Testis (tissue), 3 donors: ENCODE results near the gene GRM8. TPM values are rescaled to one million over a fixed set of nuclear protein-coding genes. Genes with fewer than 3 reads are reported as not detected.

Source experiments
- DNase-seq: peaks from one replicate; pipeline ENCODE4 v3.0.0-alpha.2; 2019
- H3K27ac ChIP-seq, 2 donors: fragments of 200-600 bp; sonication (generic); one replicate each; pipeline ENCODE4 v1.5.1; 2019
- H3K27me3 ChIP-seq: fragments of 200-600 bp; sonication (generic); one replicate; pipeline ENCODE4 v1.5.1; 2019
- H3K36me3 ChIP-seq: fragments of 200-600 bp; sonication (generic); one replicate; pipeline ENCODE4 v1.5.1; 2017; ENCODE audit warnings: low read depth; ENCODE audit errors: missing control alignments
- H3K4me1 ChIP-seq: fragments of 200-600 bp; sonication (generic); one replicate; pipeline ENCODE4 v1.5.1; 2019
- H3K4me3 ChIP-seq, 2 donors: fragments of 200-600 bp; sonication (generic); one replicate each; pipeline ENCODE4 v1.5.1; 2017 to 2019
- H3K9me3 ChIP-seq: fragments of 200-600 bp; sonication (generic); one replicate; pipeline ENCODE4 v1.5.1; 2017
- CTCF ChIP-seq, 3 experiments: fragments of 450-650 bp in 2 of 3; fragments of 200-600 bp in 1 of 3; sonication (generic) in 1 of 3; IDR thresholded peaks; one replicate each; pipeline ENCODE4 v1.5.1; 2016 to 2019; ENCODE audit warnings: antibody characterized with exemption in 3 of 3, mild to moderate bottlenecking in 2 of 3, moderate library complexity in 1 of 3
- POLR2A ChIP-seq: fragments of 450-650 bp; IDR thresholded peaks from one replicate; pipeline ENCODE4 v1.6.1; 2017; ENCODE audit warnings: antibody characterized with exemption, mild to moderate bottlenecking, moderate library complexity
- WGBS, 2 donors: methylation state at CpG; one replicate each; pipeline ENCODE4 v1.1.5; 2018; 5-methylcytosine and 5-hydroxymethylcytosine counted together
- intact Hi-C: fragments of 100-400 bp; cut with DNase I; formaldehyde crosslinking; loops from one replicate; pipeline ENCODE4 v1.15.1; 2023; ENCODE audit warnings: low total_unique reads
- polyA plus RNA-seq: library from polyadenylated mRNA; stranded (reverse); fragments of 350-450 nt; fragmentation: Illumina TruSeq; extraction: RNeasy Lipid Tissue Mini Kit (QIAGEN cat#74804); gene quantifications from one replicate; pipeline ENCODE4 v1.2.3, GENCODE V29; 2014; ENCODE audit warnings: low read depth, low replicate concordance; ENCODE audit not compliant: insufficient read depth
- total RNA-seq, 2 donors: library from RNA; depleted of rRNA; stranded (reverse); fragments of >200 nt; gene quantifications; one replicate each; pipeline ENCODE4 v1.2.3, GENCODE V29; 2016

GRM8 gene
- total and polyA plus RNA-seq, 3 donors from 2014 or later = 7.1 to 8.2 (median 7.1) TPM

GRCh38 chr7:127162366-127162765, 90.4 kb downstream of the GRM8 start:
- intact Hi-C loops = no loop called here
- no peak for DNase-seq
- no peak overlapping the region for H3K4me3 ChIP-seq
- H3K27ac ChIP-seq = no peak overlapping the region
- H3K9me3 ChIP-seq = no peaks in the 10 kb centered on the region
- 80 to 81% methylated on average over 2 of the region's 2 CpGs for WGBS, 2 donors
- H3K4me1 ChIP-seq = no peaks in the 10 kb centered on the region
- TF ChIP-seq CTCF (IDR thresholded peaks at IDR 0.05) (no peak), POLR2A (no peak)
- H3K36me3 ChIP-seq = no peaks in the 10 kb centered on the region
- no peaks in the 10 kb centered on the region for H3K27me3 ChIP-seq

GRCh38 chr7:127158659-127159058, 94.1 kb downstream of the GRM8 start:
- no peak overlapping the region for H3K27ac ChIP-seq
- no peaks in the 10 kb centered on the region for H3K4me1 ChIP-seq
- no peaks in the 10 kb centered on the region for H3K36me3 ChIP-seq
- DNase-seq = no peak
- intact Hi-C loops = no loop called here
- TF ChIP-seq CTCF (IDR thresholded peaks at IDR 0.05) (peak in 1 of 3 experiments; percentile 10), POLR2A (no peak)
- H3K9me3 ChIP-seq = no peaks in the 10 kb centered on the region
- no peaks in the 10 kb centered on the region for H3K27me3 ChIP-seq
- 81 to 85% methylated on average over 3 of the region's 3 CpGs for WGBS, 2 donors
- no peak overlapping the region for H3K4me3 ChIP-seq

- no peak for DNase-seq
- H3K27ac ChIP-seq = no peak overlapping the region
- H3K27me3 ChIP-seq = no peaks in the 10 kb centered on the region
- intact Hi-C loops = no loop called here
- H3K4me3 ChIP-seq = no peak overlapping the region
- no peaks in the 10 kb centered on the region for H3K4me1 ChIP-seq
- TF ChIP-seq CTCF (IDR thresholded peaks at IDR 0.05) = no peak
- TF ChIP-seq POLR2A = no peak
- no peaks in the 10 kb centered on the region for H3K9me3 ChIP-seq
- WGBS, 2 donors = 82% methylated on average over 4 of the region's 4 CpGs
- H3K36me3 ChIP-seq = no peaks in the 10 kb centered on the region
Observed at GRCh38 chr7:127154958-127155357, 97.8 kb downstream of the GRM8 start.

- Histone ChIP-seq H3K4me1 (no peaks in the 10 kb centered on the region), H3K27ac (no peak overlapping the region), H3K36me3 (no peaks in the 10 kb centered on the region), H3K4me3 (no peak overlapping the region), H3K9me3 (no peaks in the 10 kb centered on the region), H3K27me3 (no peaks in the 10 kb centered on the region)
- TF ChIP-seq POLR2A = no peak
- TF ChIP-seq CTCF (IDR thresholded peaks at IDR 0.05) = no peak
- DNase-seq = no peak
- 75 to 77% methylated on average over 3 of the region's 3 CpGs for WGBS, 2 donors
- intact Hi-C loops = no loop called here
Observed at GRCh38 chr7:127154101-127154500, 98.6 kb downstream of the GRM8 start.

DNA sequence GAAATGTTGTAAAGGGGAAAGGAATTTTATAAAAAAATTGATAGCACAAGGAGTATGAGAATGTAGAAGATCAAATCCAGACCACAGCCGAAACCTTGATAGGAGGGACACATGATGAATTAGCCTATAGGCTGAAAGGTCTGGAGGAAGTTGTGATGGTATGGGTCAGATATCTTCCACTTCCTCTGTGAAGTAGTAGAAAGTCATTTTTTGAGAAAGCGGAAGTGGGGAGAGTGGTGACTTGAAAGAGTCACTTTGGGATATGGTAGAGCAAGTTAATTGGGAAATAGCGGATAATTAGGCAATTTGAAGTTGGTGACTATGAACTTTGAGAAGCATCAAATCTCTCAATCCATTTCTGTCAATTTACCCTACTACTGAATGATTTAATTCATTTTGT, 99.4 kb downstream of the GRM8 start:
- WGBS, 2 donors = 90 to 91% methylated on average over 3 of the region's 3 CpGs
- Histone ChIP-seq H3K27ac (no peak overlapping the region), H3K4me3 (no peak overlapping the region), H3K36me3 (no peaks in the 10 kb centered on the region), H3K27me3 (no peaks in the 10 kb centered on the region), H3K9me3 (no peaks in the 10 kb centered on the region), H3K4me1 (no peaks in the 10 kb centered on the region)
- intact Hi-C loops = no loop called here
- DNase-seq = no peak
- TF ChIP-seq POLR2A (no peak), CTCF (IDR thresholded peaks at IDR 0.05) (no peak)
